Stimulated activated CD8-positive, alpha-beta memory T cell treated with anti-CD3 and anti-CD28 coated beads, Interleukin-12 subunit alpha, Interleukin-12 subunit beta, amount 100 ng/mL, for 1 hour (primary cell): ENCODE measurements around the gene MAN1A2.

Experiments
- DNase-seq: peaks from one replicate; pipeline ENCODE4 v3.0.0-alpha.2; 2020; ENCODE audit warnings: low read depth

MAN1A2 gene

GRCh38 chr1:117576236-117576635, 209.0 kb downstream of the MAN1A2 start:
- DNase-seq, result no peak

GRCh38 chr1:117577191-117577885, 210.1 kb downstream of the MAN1A2 start:
- DNase-seq, result no peak

DNA sequence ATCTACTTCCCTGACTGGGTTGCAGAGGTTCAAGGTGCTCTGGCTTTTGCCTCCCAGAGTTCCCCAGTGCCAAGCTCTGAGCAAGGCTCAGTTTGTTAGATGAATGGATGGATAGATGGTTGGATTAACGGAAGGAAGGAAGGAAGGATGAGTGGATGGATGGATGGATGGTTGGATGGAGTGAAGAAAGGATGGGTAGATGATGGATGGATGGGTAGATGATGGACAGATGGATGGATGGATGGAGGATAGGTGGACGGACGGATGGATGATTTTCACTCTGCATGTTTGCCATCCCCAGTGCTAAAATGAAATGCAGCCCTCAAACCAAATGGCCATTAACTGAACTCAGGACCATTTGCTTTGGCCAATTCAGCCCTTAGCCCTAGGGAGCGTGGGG, 211.2 kb downstream of the MAN1A2 start:
- DNase-seq, result no peak
